GM21737 (cell line): Measurements from ENCODE around the gene FAM184B.

Source experiments
- ATAC-seq: cut with Tn5 transposase; IDR thresholded peaks from one replicate; pipeline ENCODE4 v1.9.1; 2021; ENCODE audit warnings: mild to moderate bottlenecking, moderate library complexity; ENCODE audit not compliant: unreplicated experiment

The FAM184B gene

GRCh38 chr4:17781300-17782287, at the start of gene FAM184B:
TSS of gene FAM184B (minus strand) at chr4:17781621. CDS start at chr4:17781299, 322 bp downstream.
- no peak for ATAC-seq

- ATAC-seq, result no peak
These were observed 42.6 kb upstream of the FAM184B start for GRCh38 chr4:17823871-17824669.

GRCh38 chr4:17817027-17817426, 35.6 kb upstream of the FAM184B start:
- ATAC-seq, result peak; percentile 67

- ATAC-seq, result no peak
These were observed 34.7 kb upstream of the FAM184B start for GRCh38 chr4:17816142-17816541.

GRCh38 chr4:17814140-17814539, 32.7 kb upstream of the FAM184B start:
- no peak for ATAC-seq

- no peak for ATAC-seq
These were observed 31.4 kb upstream of the FAM184B start for GRCh38 chr4:17812801-17813200.

- no peak for ATAC-seq
These were observed 30.7 kb upstream of the FAM184B start for GRCh38 chr4:17812125-17812524.

- peak; percentile 25 for ATAC-seq
These were observed 29.7 kb upstream of the FAM184B start for GRCh38 chr4:17811078-17811603.

- ATAC-seq, result peak; percentile 90
These were observed 29.0 kb upstream of the FAM184B start, which contains the start of the genes DCAF16 and NCAPG for GRCh38 chr4:17810260-17811077. TSS of gene DCAF16 (minus strand) at chr4:17810757. CDS start at chr4:17804141, 6,616 bp downstream. TSS of gene NCAPG (plus strand) at chr4:17810979. CDS start at chr4:17811078, 99 bp downstream.

GRCh38 chr4:17809667-17810066, 28.2 kb upstream of the FAM184B start:
- no peak for ATAC-seq

- no peak for ATAC-seq
These were observed 26.0 kb upstream of the FAM184B start for GRCh38 chr4:17807446-17807845.

GRCh38 chr4:17805580-17806155, 24.2 kb upstream of the FAM184B start:
- no peak for ATAC-seq

- ATAC-seq, result no peak
These were observed 16.4 kb upstream of the FAM184B start for GRCh38 chr4:17797808-17798207.

GRCh38 chr4:17794730-17795129, 13.3 kb upstream of the FAM184B start:
- ATAC-seq, result no peak

- ATAC-seq, result no peak
These were observed 7.5 kb upstream of the FAM184B start for GRCh38 chr4:17788956-17789355.

GRCh38 chr4:17787315-17787714, 5.9 kb upstream of the FAM184B start:
- no peak for ATAC-seq

GRCh38 chr4:17786567-17786966, 5.1 kb upstream of the FAM184B start:
- no peak for ATAC-seq

- ATAC-seq, result no peak
These were observed 4.4 kb upstream of the FAM184B start for GRCh38 chr4:17785858-17786257.

GRCh38 chr4:17780501-17781299, 721 bp downstream of the FAM184B start:
- no peak for ATAC-seq
